GM18867 (cell line): ENCODE results near the gene MAF.

Source experiments
- ATAC-seq: cut with Tn5 transposase; IDR thresholded peaks from one replicate; pipeline ENCODE4 v1.9.1; 2021; ENCODE audit warnings: mild to moderate bottlenecking, moderate library complexity; ENCODE audit not compliant: unreplicated experiment

Gene MAF

GRCh38 chr16:79600638-79601091 lies at the start of gene MAF:
Gene MAF, minus strand, starts transcription at chr16:79600737. Its CDS starts 835 bp downstream, at chr16:79599902.
- ATAC-seq, result peak; percentile 70

- no peak for ATAC-seq
These were observed 48.3 kb upstream of the MAF start for GRCh38 chr16:79648826-79649225.

- no peak for ATAC-seq
These were observed 47.0 kb upstream of the MAF start for GRCh38 chr16:79647586-79647985.

GRCh38 chr16:79645701-79646100 lies 45.2 kb upstream of the MAF start:
- no peak for ATAC-seq

GRCh38 chr16:79644971-79645667 lies 44.6 kb upstream of the MAF start:
- ATAC-seq, result no peak

- ATAC-seq, result no peak
These were observed 42.1 kb upstream of the MAF start for GRCh38 chr16:79642652-79643051.

- ATAC-seq, result no peak
These were observed 40.2 kb upstream of the MAF start for GRCh38 chr16:79640513-79641360.

- peak; percentile 78 for ATAC-seq
These were observed 39.2 kb upstream of the MAF start for GRCh38 chr16:79639576-79640311.

GRCh38 chr16:79638386-79638785 lies 37.8 kb upstream of the MAF start:
- no peak for ATAC-seq

- no peak for ATAC-seq
These were observed 35.0 kb upstream of the MAF start for GRCh38 chr16:79635488-79635887.

GRCh38 chr16:79634298-79634697 lies 33.8 kb upstream of the MAF start:
- no peak for ATAC-seq

GRCh38 chr16:79632289-79632688 lies 31.8 kb upstream of the MAF start:
- peak; percentile 28 for ATAC-seq

GRCh38 chr16:79628988-79629387 lies 28.5 kb upstream of the MAF start:
- no peak for ATAC-seq

GRCh38 chr16:79628501-79628975 lies 28.0 kb upstream of the MAF start:
- ATAC-seq, result peak; percentile 91

GRCh38 chr16:79627092-79627491 lies 26.6 kb upstream of the MAF start:
- no peak for ATAC-seq

- ATAC-seq, result no peak
These were observed 25.2 kb upstream of the MAF start for GRCh38 chr16:79625738-79626137.

GRCh38 chr16:79623824-79624223 lies 23.3 kb upstream of the MAF start:
- ATAC-seq, result no peak

- no peak for ATAC-seq
These were observed 22.5 kb upstream of the MAF start for GRCh38 chr16:79623062-79623461.

- no peak for ATAC-seq
These were observed 20.5 kb upstream of the MAF start for GRCh38 chr16:79621027-79621426.

- no peak for ATAC-seq
These were observed 18.1 kb upstream of the MAF start for GRCh38 chr16:79618692-79619050.

- ATAC-seq, result no peak
These were observed 17.6 kb upstream of the MAF start for GRCh38 chr16:79618041-79618691.
